HG03460 (cell line): ENCODE data around the gene JAG2.
"Not testable (repeated sequence)": the region's sequence is repeated elsewhere in the genome, so short reads cannot be mapped to it uniquely, and the experiment has no call there.

Experiments used
- ATAC-seq: cut with Tn5 transposase; IDR thresholded peaks from one replicate; pipeline ENCODE4 v1.9.1; 2021; ENCODE audit not compliant: unreplicated experiment

The JAG2 gene

GRCh38 chr14:105123064-105123665 lies 45.4 kb downstream of the JAG2 start:
- ATAC-seq, result no peak

- ATAC-seq, result no peak
Observed at GRCh38 chr14:105120056-105120455, 48.5 kb downstream of the JAG2 start.

DNA sequence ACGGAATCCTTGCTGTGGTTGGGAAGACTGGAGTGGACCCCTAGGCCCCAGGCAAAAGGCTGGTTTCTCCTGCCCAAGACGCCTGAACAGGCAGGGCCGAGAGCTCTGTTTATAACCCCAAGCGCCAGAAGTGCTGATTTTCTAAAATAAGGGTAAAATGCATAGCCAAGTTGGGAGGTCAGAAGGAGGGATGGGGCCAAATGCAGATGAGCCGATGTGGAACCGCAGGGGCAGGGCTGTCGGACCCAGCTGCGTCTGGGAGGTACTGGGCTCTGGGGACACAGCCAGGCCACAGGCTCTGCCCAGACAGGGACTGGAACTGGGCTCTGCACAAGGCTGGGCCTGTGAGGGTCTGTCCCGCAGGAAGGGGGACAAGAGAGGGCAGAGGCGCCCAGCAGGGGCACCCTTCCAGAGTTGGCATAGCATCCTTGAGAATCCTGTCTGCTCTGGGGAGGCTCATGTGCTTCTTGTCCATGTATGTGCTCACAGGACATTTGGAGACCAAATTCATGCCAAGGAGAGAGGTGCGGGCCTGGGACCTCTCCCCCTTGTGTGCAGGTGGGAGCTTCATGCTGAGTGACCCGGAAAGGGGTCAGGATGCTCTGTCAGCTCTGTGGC lies 49.1 kb downstream of the JAG2 start:
- ATAC-seq, result no peak

DNA sequence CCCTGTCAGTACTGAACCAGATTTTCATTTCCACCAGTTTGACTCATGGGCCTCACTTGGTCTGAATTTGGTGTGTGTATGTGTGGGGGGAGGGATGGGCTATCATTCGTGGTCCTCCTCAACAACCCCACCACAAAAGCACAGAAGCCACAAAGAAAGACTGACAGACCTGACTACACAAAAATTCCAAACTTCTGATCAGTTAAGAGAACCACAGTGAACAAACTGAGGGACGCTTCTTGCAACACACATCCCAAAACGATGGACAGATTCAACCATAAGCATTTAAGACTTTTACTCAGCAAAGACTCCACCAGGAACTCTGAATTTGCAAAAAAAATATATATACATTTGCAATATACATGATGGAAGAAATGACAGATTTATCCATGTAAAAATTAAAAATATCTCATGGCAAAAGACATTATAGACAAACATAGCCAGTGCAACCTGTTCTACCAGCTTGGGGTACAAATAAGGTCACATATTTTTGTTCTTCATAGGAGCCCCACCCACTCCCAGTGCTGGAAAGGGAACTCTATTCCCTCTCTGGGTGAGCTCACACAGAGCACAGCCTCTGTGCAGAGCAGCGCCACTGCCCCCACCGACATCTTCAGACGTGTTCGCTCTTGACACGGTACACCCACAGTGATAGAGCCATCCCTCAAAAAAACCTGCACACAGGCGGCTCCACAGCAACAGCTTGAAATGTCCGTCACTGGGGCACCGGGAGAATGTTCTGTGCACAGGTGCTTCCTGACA lies 49.7 kb downstream of the JAG2 start:
- ATAC-seq, result no peak

DNA sequence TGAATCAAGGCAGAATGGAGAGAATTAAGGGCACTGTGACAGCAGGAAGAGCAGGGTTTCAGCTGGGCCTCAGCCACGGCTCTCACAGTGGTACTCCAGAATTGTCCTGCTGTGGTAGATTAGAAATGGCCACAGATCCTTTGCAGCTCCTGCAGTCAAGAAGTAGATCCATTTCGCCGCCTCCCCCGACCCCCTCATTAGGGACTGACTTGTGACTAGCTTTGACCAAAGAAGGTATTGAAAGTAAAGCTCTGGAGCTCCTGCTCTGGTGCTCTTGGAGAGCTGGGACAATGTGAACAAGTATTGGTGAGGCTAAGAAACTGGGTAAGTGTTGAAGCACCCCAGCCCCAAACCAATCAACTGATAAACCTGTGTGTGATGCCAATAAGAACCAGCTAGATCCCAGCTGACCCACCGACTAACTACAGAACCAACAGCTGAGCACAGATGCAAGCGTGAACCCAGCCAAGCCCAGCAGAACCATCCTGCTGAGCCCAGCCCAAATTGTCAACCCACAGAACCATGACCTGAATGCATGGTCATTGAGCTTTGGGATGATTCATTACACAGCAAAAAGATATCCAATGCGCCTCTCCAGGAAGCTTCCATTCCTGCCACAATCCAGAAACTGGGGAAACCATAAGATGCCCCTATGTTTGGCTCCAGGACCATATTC lies 50.7 kb downstream of the JAG2 start:
- ATAC-seq, result no peak

GRCh38 chr14:105117257-105117646 lies 51.3 kb downstream of the JAG2 start:
- ATAC-seq, result no peak

GRCh38 chr14:105116451-105117256 lies 51.9 kb downstream of the JAG2 start:
- ATAC-seq, result no peak

- ATAC-seq, result not testable (repeated sequence)
Observed at GRCh38 chr14:105109243-105109642, 59.3 kb downstream of the JAG2 start.

DNA sequence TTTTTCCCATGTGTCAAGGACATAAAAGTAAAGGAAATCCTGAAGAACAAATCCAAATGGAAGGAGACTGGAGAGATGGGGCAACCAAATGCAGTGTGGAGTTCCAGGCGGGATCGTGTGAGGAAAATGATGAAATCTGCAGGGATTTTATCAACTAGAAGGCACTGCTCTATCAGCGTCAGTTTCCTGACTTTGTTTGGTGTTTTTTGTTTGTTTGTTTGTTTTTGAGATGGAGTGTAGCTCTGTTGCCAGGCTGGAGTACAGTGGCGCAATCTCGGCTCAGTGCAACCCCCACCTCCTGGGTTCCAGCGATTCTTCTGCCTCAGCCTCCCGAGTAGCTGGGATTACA lies 60.1 kb downstream of the JAG2 start:
- ATAC-seq, result no peak

- no peak for ATAC-seq
Observed at GRCh38 chr14:105107781-105108515, 60.6 kb downstream of the JAG2 start.

DNA sequence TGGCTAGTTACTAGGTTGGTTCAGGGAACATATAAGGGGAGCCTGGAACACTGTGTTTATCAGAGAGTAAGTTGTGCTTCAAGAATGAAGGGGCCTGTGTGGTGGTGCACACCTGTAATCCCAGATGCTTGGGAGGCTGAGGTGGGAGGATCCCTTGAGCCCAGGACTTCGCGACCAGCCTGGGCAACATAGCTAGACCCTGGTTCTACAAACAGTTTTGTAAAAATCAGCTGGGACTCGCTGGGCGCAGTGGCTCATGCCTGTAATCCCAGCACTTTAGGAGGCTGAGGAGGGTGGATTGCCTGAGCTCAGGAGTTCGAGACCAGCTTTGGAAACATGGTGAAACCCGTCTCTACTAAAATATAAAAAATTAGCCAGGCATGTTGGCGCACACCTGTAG lies 61.2 kb downstream of the JAG2 start:
- no peak for ATAC-seq

- ATAC-seq, result no peak
Observed at GRCh38 chr14:105105158-105105557, 63.4 kb downstream of the JAG2 start.

GRCh38 chr14:105102893-105103292 lies 65.7 kb downstream of the JAG2 start:
- no peak for ATAC-seq

DNA sequence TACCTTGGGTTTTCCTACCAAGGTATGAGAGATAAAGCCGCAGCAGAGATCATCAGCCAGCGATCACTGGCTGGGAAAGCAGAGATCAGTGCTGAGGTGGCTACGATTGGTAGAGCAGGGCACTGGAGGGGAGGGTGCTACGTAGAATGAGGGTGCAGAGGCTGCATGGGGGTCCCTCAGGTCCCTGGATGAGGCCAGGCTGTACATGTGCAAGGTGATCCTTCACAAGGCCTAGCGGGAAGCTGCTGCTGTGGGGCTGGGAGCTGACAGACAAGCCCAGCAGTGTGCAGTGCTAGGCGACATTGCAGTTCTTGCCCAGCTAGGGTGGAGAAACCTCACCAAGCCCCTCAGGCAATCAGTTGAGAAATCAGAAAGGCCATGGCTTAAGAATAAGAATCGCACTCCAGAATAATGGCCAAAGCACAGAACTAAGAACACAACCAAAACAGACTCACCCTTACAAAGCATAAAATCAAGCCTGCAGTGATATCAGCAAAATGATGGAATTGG lies 66.2 kb downstream of the JAG2 start:
- no peak for ATAC-seq

DNA sequence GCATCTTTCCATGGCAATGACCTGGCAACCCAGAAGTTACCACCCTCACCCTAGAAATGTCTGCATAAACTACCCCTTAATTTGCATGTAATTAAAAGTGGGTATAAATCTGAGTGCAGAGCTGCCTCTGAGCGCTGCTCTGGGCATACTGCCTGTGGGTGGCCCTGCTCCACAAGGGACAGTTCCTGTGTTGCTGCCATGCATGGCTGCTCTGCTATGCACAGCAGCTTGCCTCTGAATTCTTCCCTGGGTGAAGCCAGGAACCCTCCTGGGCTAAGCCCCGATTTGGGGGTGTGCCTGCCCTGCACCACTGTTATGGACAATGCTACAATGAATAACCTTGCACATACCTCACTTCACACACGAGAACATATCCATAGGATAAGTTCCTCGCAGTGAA lies 67.7 kb downstream of the JAG2 start:
- no peak for ATAC-seq

DNA sequence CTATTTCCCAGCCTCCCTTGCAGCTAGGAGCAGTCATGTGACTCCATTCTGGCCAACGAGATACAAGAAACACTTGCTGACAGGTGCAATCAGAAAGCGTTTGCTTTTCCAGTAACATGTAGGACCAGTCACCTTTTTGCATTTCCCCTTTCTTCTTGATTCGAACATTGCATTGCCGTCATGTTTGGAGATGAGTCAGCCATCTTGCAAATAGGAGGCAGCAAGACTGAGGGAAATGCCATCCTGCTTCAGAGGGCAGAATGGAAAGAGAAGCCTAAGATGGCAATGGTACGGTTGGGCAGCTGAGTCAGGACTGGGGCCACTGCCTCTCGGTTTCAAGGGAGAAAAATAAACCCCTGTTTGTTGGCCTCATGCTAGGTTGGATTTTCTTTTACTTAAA lies 68.8 kb downstream of the JAG2 start:
- no peak for ATAC-seq

- no peak for ATAC-seq
Observed at GRCh38 chr14:105098316-105098715, 70.3 kb downstream of the JAG2 start.

DNA sequence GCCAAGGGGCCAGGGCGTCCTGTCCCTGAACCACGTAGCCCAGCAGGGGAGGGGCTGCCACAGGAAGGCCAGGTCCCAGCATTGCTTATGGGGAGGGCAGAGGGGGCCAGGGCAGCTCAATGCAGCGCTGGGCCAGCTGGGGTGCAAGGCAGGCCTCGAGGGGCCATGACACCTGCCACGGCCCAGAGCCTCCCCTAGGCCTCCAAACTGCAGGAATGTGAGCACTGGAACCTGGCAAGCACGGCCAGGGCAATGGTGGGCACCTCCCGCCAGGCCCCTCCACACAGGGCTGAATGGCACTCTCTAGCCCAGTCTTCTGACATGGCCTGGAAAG lies 70.8 kb downstream of the JAG2 start:
- no peak for ATAC-seq

DNA sequence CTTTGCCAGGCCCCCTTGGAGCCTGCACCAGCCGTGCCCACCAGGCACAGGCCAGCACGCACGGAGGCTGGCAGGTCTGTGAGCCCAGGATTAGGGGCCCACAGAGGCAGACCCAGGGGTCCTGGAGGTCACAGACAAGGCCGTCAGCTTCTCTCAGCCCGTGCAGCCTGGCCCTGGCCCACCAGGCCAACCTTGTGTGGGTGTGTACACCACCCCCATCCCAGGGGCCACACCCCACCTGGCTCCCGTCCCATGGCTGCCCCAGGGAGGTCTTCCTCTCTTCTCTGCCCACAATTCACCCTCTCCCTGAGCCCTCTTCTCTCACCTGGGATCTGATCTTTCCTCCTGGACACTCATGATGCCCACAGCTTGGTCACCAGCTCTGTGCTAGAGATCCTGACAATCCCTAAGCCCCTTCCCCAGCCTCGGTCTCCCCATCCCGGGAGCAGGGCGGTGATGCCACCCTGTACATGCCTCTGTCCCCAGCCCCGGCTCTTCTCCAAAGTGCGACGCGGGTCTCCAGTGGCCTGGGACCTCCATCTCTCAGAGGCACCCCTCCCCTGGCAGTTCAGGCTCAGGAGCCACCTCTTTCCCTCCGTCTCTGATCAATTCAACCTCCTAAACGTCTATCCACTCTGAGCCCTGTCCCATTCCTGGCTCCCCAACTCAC lies 72.2 kb downstream of the JAG2 start:
- no peak for ATAC-seq
